PFSK-1 (cell line): Measurements from ENCODE around the gene ZMAT5.

Experiments used
- FOXP2 ChIP-seq: optimal IDR thresholded peaks from 2 replicates; pipeline ENCODE3; 2011; ENCODE audit warnings: borderline replicate concordance, control low read depth, inconsistent platforms; ENCODE audit not compliant: insufficient read depth; ENCODE audit errors: extremely low read length, extremely low read depth
- POLR2AphosphoS5 ChIP-seq: IDR thresholded peaks from 2 replicates; pipeline ENCODE4 v1.6.1; 2012; ENCODE audit warnings: low read depth, mild to moderate bottlenecking, control low read depth, low read length, moderate library complexity
- SIN3A ChIP-seq: IDR thresholded peaks from 2 replicates; pipeline ENCODE4 v1.6.1; 2012; ENCODE audit warnings: mild to moderate bottlenecking, low read length, moderate library complexity, borderline replicate concordance; ENCODE audit not compliant: insufficient read depth
- TAF1 ChIP-seq: IDR thresholded peaks from 2 replicates; pipeline ENCODE4 v1.6.1; 2012; ENCODE audit warnings: low read length, control low read depth, borderline replicate concordance; ENCODE audit not compliant: insufficient read depth
- TF ChIP-seq, protein P1 (sequence below), 2 experiments: IDR thresholded peaks; 2 replicates each; pipeline versions ENCODE4 v1.6.1 to v1.8.0; 2011 to 2012; ENCODE audit warnings: low read depth in 2 of 2, low read length in 2 of 2, control low read depth in 1 of 2, inconsistent platforms in 1 of 2, mild to moderate bottlenecking in 1 of 2, moderate library complexity in 1 of 2; ENCODE audit not compliant: insufficient read depth in 1 of 2

Gene ZMAT5

GRCh38 chr22:29722587-29722986 lies 44.2 kb downstream of the ZMAT5 start:
- TF ChIP-seq POLR2AphosphoS5 (no peak), SIN3A (no peak), FOXP2 (no peak), TAF1 (no peak)
- TF ChIP-seq, protein P1, sequence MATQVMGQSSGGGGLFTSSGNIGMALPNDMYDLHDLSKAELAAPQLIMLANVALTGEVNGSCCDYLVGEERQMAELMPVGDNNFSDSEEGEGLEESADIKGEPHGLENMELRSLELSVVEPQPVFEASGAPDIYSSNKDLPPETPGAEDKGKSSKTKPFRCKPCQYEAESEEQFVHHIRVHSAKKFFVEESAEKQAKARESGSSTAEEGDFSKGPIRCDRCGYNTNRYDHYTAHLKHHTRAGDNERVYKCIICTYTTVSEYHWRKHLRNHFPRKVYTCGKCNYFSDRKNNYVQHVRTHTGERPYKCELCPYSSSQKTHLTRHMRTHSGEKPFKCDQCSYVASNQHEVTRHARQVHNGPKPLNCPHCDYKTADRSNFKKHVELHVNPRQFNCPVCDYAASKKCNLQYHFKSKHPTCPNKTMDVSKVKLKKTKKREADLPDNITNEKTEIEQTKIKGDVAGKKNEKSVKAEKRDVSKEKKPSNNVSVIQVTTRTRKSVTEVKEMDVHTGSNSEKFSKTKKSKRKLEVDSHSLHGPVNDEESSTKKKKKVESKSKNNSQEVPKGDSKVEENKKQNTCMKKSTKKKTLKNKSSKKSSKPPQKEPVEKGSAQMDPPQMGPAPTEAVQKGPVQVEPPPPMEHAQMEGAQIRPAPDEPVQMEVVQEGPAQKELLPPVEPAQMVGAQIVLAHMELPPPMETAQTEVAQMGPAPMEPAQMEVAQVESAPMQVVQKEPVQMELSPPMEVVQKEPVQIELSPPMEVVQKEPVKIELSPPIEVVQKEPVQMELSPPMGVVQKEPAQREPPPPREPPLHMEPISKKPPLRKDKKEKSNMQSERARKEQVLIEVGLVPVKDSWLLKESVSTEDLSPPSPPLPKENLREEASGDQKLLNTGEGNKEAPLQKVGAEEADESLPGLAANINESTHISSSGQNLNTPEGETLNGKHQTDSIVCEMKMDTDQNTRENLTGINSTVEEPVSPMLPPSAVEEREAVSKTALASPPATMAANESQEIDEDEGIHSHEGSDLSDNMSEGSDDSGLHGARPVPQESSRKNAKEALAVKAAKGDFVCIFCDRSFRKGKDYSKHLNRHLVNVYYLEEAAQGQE (IDR thresholded peaks at IDR 0.05; ENCODE audit: insufficient read depth in 1 of 2, low read depth in 2 of 2, low read length in 2 of 2): no peak

DNA sequence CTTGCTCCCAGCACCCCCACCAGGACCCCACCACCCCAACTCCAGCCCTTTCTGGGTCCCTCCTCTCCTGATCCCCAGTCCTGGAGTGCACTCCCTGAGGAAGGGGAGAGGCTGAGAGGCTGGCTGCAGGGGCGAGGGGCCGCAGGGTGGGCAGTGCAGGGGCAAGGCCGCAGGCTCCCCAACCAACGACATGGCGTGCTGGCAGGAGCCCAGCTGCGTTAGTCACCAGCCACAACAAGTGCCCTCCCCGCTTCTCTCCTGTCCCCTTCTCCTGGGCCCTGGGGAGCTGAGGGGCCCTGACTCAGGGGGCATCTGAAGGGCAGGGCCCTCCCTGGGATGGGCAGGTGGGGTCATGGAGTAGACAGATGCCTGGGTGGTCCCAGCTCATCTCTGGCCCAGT lies 44.7 kb downstream of the ZMAT5 start:
- TF ChIP-seq FOXP2 (no peak), SIN3A (no peak), POLR2AphosphoS5 (no peak), TAF1 (no peak)
- TF ChIP-seq, protein P1 (IDR thresholded peaks at IDR 0.05; ENCODE audit: insufficient read depth in 1 of 2, low read depth in 2 of 2, low read length in 2 of 2): no peak

GRCh38 chr22:29720811-29721323 lies 45.9 kb downstream of the ZMAT5 start:
- no peak for TF ChIP-seq SIN3A
- TF ChIP-seq, protein P1 (IDR thresholded peaks at IDR 0.05; ENCODE audit: insufficient read depth in 1 of 2, low read depth in 2 of 2, low read length in 2 of 2): no peak
- TF ChIP-seq POLR2AphosphoS5: no peak
- TF ChIP-seq FOXP2: no peak
- TF ChIP-seq TAF1: no peak

DNA sequence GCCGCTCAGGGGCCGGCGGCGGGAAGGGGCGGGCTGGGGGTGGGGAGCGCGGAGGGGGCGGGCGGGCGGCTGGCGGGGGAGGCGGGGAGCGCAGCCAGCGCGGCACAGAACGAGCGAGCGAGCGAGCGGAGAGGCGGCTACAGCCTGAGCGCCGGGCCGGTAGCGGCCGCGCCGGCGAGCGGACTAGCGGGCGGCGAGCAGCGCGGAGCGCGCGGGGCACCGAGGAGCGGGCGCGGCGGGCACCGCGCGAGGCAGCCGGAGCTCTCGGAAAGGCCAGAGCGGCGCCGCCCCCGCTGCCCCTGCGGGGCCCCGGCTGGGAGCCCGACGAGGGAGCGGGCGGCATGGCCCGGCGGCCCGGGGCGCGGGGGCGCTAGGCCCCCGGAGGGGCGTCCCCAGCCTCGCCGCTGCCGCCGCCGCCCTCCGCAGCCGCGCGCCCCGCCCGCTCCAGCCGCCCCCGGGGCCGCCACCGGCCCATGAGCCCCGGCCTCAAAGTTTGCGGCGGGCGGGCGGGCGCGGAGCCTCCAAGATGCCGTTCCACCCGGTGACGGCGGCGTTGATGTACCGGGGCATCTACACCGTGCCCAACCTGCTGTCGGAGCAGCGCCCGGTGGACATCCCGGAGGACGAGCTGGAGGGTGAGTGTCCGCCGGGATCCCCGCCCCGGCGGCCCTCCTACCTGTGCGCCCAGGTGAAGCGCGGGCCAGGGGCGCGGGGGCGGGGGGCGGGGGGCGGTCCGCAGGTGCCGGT lies 46.7 kb downstream of the ZMAT5 start, which contains the start of gene CABP7:
TSS of gene CABP7 (plus strand) at position 105 of the 747 bp plus-strand sequence. CDS start at position 527, 422 bp downstream.
- TF ChIP-seq, protein P1 (IDR thresholded peaks at IDR 0.05; ENCODE audit: insufficient read depth in 1 of 2, low read depth in 2 of 2, low read length in 2 of 2): no peak
- no peak for TF ChIP-seq TAF1
- TF ChIP-seq POLR2AphosphoS5: no peak
- no peak for TF ChIP-seq FOXP2
- no peak for TF ChIP-seq SIN3A
